Measurements from ENCODE around the gene SLC22A9. TPM values are rescaled to one million over a fixed set of nuclear protein-coding genes. Genes with fewer than 3 reads are reported as not detected.

The SLC22A9 gene
- total RNA-seq, 1 donor from 2014 or later, result not detected

- Mint-ChIP-seq H3K4me1 (no peaks in the 10 kb centered on the region), H3K9me3 (no peaks in the 10 kb centered on the region), H3K27ac (no peak overlapping the region), H3K27me3 (ENCODE audit: insufficient read depth, low read depth) (peaks cover 3% of the 10 kb centered on the region), H3K4me3 (no peak overlapping the region), H3K36me3 (no peaks in the 10 kb centered on the region)
- H3K27me3 ChIP-seq, result no peaks in the 10 kb centered on the region
- no peaks in the 10 kb centered on the region for H3K4me1 ChIP-seq
- H3K27ac ChIP-seq, result no peak overlapping the region
- no peak overlapping the region for H3K4me2 ChIP-seq
- DNase-seq (ENCODE audit: low spot score), result no peak
- no peaks in the 10 kb centered on the region for H3K79me2 ChIP-seq (ENCODE audit: low read depth)
- H3K9ac ChIP-seq, result no peak overlapping the region
- no peaks in the 10 kb centered on the region for H3K9me3 ChIP-seq (ENCODE audit: low read depth)
- TF ChIP-seq EZH2phosphoT487 (IDR thresholded peaks at IDR 0.05) (no peak), EZH2 (IDR thresholded peaks at IDR 0.05) (no peak)
- TF ChIP-seq, protein P1, sequence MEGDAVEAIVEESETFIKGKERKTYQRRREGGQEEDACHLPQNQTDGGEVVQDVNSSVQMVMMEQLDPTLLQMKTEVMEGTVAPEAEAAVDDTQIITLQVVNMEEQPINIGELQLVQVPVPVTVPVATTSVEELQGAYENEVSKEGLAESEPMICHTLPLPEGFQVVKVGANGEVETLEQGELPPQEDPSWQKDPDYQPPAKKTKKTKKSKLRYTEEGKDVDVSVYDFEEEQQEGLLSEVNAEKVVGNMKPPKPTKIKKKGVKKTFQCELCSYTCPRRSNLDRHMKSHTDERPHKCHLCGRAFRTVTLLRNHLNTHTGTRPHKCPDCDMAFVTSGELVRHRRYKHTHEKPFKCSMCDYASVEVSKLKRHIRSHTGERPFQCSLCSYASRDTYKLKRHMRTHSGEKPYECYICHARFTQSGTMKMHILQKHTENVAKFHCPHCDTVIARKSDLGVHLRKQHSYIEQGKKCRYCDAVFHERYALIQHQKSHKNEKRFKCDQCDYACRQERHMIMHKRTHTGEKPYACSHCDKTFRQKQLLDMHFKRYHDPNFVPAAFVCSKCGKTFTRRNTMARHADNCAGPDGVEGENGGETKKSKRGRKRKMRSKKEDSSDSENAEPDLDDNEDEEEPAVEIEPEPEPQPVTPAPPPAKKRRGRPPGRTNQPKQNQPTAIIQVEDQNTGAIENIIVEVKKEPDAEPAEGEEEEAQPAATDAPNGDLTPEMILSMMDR (IDR thresholded peaks at IDR 0.05), result no peak
- no peak overlapping the region for H3K4me3 ChIP-seq
- no peaks in the 10 kb centered on the region for H3K36me3 ChIP-seq
- H4K20me1 ChIP-seq (ENCODE audit: low read depth), result no peaks in the 10 kb centered on the region
- no peak overlapping the region for H2AFZ ChIP-seq (replicated peaks)
- H3F3A ChIP-seq (ENCODE audit: low read depth), result no peaks in the 10 kb centered on the region
Observed at GRCh38 chr11:63448646-63449045, 79.1 kb downstream of the SLC22A9 start.

DNA sequence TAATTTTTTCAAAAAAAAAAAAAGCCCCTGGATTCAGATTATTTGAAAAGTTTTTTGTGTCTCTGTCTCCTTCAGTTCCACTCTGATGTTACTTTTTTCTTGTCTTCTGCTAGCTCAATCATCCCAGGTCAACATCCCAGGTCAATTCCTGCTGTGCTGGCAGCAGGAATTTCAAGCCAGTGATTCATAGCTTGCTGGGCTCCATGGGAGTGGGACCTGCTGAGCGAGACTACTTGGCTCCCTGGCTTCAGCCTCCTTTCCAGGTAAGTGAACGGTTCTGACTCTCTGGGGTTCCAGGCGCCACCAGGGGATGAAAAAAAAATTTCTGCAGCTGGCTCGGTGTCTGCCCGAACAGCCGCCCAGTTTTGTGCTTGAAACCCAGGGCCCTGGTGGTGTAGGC is 90.0 kb downstream of the SLC22A9 start:
- no peaks in the 10 kb centered on the region for H3K9me3 ChIP-seq (ENCODE audit: low read depth)
- no peak for TF ChIP-seq EZH2 (IDR thresholded peaks at IDR 0.05)
- TF ChIP-seq, protein P1 (IDR thresholded peaks at IDR 0.05), result no peak
- TF ChIP-seq EZH2phosphoT487 (IDR thresholded peaks at IDR 0.05), result no peak
- Mint-ChIP-seq H3K4me1 (peaks cover 6% of the 10 kb centered on the region), H3K4me3 (no peak overlapping the region), H3K9me3 (no peaks in the 10 kb centered on the region), H3K27me3 (ENCODE audit: insufficient read depth, low read depth) (peaks cover 5% of the 10 kb centered on the region), H3K27ac (no peak overlapping the region), H3K36me3 (no peaks in the 10 kb centered on the region)
- no peaks in the 10 kb centered on the region for H4K20me1 ChIP-seq (ENCODE audit: low read depth)
- peaks cover 12% of the 10 kb centered on the region for H3K4me1 ChIP-seq
- no peak overlapping the region for H3K27ac ChIP-seq
- no peaks in the 10 kb centered on the region for H3F3A ChIP-seq (ENCODE audit: low read depth)
- H3K9ac ChIP-seq, result no peak overlapping the region
- no peaks in the 10 kb centered on the region for H3K36me3 ChIP-seq
- H3K4me3 ChIP-seq, result no peak overlapping the region
- no peaks in the 10 kb centered on the region for H3K79me2 ChIP-seq (ENCODE audit: low read depth)
- no peaks in the 10 kb centered on the region for H3K27me3 ChIP-seq
- no peak overlapping the region for H3K4me2 ChIP-seq
- DNase-seq (ENCODE audit: low spot score), result no peak
- no peak overlapping the region for H2AFZ ChIP-seq (replicated peaks)

Other genes with a start within 250 kb of the SLC22A9 start
- gene SLC22A24, start 225.6 kb upstream of the SLC22A9 start, total RNA-seq (ENCODE audit: low replicate concordance), result not detected in 2 replicates
- not detected in 2 replicates for gene SLC22A25, start 126.2 kb upstream of the SLC22A9 start, total RNA-seq (ENCODE audit: low replicate concordance)
- gene PLAAT5, start 121.4 kb downstream of the SLC22A9 start, total RNA-seq (ENCODE audit: low replicate concordance), result 0.77 TPM in 1 of 2 replicates, not detected in the other
- gene LGALS12, start 136.3 kb downstream of the SLC22A9 start, total RNA-seq (ENCODE audit: low replicate concordance), result not detected in 2 replicates
- gene PLAAT4, start 167.0 kb downstream of the SLC22A9 start, total RNA-seq (ENCODE audit: low replicate concordance), result not detected in 2 replicates
- not detected in 2 replicates for gene PLAAT2, start 193.6 kb downstream of the SLC22A9 start, total RNA-seq (ENCODE audit: low replicate concordance)
- gene PLAAT3, start 244.6 kb downstream of the SLC22A9 start, total RNA-seq (ENCODE audit: low replicate concordance), result 4.6 and 8.0 TPM in 2 replicates

All from neural progenitor cell (in vitro differentiated cells).